ENCODE measurements around the gene ERI3. TPM values are rescaled to one million over a fixed set of nuclear protein-coding genes. Genes with fewer than 3 reads are reported as not detected.

The ERI3 gene
- polyA plus RNA-seq, 2 of the 4 experiments (the other 2 are of a cell fraction): 43.4 to 44.7 TPM

DNA sequence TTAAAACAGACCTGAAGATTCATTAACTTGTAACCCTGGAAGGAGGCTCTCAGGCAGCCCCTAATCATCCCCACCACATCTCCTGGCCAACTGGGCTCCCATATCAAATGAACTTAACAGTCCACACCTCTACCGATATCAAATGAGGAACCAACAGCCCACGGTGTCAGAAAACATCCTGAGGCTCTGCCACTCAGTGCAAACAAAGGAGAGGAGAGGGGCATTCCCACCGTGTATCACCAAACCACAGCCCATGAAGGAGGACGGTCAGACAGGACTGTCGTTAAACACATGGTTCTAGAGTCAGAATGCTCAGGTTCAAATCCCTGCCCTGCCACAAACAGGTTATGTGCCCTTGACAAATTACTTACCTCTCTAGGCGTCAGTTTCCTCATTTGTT lies 52.5 kb downstream of the ERI3 start:
- no peak for ATAC-seq
- Histone ChIP-seq H3K4me1 (no peaks in the 10 kb centered on the region), H3K4me2 (no peak overlapping the region), H3K9me3 (no peaks in the 10 kb centered on the region), H3K27ac (no peak overlapping the region), H3K4me3 (no peak overlapping the region)
- no peak for DNase-seq (ENCODE audit: low read depth in 1 of 2, low spot score in 1 of 2)
- WGBS (ENCODE audit: missing lambda C conversion rate): 90% methylated on average over 5 of the region's 6 CpGs
- POLR2A ChIA-PET: no interaction called here
- CTCF ChIA-PET: interaction anchor here (1.1 kb wide), 1 partner anchor 76 kb away, joined by 3 read pairs; no protein-coding TSS in a partner anchor
- no peak for TF ChIP-seq RARB (CRISPR knock-in tag; IDR thresholded peaks at IDR 0.05)
- TF ChIP-seq CBX2 (IDR thresholded peaks at IDR 0.05; ENCODE audit: borderline replicate concordance, low read depth): no peak
- TF ChIP-seq CHD2 (IDR thresholded peaks at IDR 0.05; ENCODE audit: low read length, partially characterized antibody): no peak
- no peak for FAIRE-seq

DNA sequence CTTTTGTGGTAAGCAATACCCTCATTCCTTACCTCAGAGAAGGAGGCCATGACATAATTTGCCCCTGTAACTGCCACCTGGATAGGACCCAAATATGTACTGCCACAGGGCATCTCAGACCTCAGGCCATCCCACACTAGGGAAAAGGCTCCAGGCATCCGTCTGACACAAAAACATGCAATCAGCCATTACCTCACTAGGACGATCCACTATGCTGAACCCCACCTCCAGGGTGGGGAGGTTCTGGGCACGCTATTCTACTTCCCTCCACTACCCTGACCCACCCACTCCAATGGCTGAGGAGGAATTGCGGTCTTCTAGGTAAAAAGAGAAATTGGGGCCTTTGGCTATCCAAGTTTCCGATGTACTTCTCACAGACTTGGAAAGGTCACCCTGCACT lies 53.6 kb downstream of the ERI3 start:
- DNase-seq (ENCODE audit: low read depth in 1 of 2, low spot score in 1 of 2): no peak
- H3K4me3 ChIP-seq: no peak overlapping the region
- 98% methylated on average over 4 of the region's 5 CpGs for WGBS (ENCODE audit: missing lambda C conversion rate)
- no peak for ATAC-seq
- ChIA-PET CTCF (interaction anchor here (0.6 to 1.7 kb wide), 3 partner anchors 10 to 83 kb away, joined by 3 to 4 read pairs (median 4); no protein-coding TSS in a partner anchor), POLR2A (no interaction called here)
- no peak overlapping the region for H3K27ac ChIP-seq
- no peaks in the 10 kb centered on the region for H3K9me3 ChIP-seq
- TF ChIP-seq RCOR1 (IDR thresholded peaks at IDR 0.05; ENCODE audit: low read depth, low read length): no peak
- no peak for TF ChIP-seq RARB (CRISPR knock-in tag; IDR thresholded peaks at IDR 0.05)
- TF ChIP-seq SMC3 (IDR thresholded peaks at IDR 0.05): no peak
- TF ChIP-seq CBX8 (IDR thresholded peaks at IDR 0.05): no peak
- no peak for TF ChIP-seq GATA3 (IDR thresholded peaks at IDR 0.05; ENCODE audit: borderline replicate concordance)
- TF ChIP-seq ZFP36 (IDR thresholded peaks at IDR 0.05; ENCODE audit: borderline replicate concordance, partially characterized antibody): no peak
- no peak for TF ChIP-seq PHF8 (IDR thresholded peaks at IDR 0.05; ENCODE audit: borderline replicate concordance, low read depth)
- TF ChIP-seq HOXB13 (CRISPR knock-in tag; IDR thresholded peaks at IDR 0.05; ENCODE audit: low read depth): no peak
- no peak for TF ChIP-seq CHD4 (IDR thresholded peaks at IDR 0.05; ENCODE audit: borderline replicate concordance)
- TF ChIP-seq, protein P1, sequence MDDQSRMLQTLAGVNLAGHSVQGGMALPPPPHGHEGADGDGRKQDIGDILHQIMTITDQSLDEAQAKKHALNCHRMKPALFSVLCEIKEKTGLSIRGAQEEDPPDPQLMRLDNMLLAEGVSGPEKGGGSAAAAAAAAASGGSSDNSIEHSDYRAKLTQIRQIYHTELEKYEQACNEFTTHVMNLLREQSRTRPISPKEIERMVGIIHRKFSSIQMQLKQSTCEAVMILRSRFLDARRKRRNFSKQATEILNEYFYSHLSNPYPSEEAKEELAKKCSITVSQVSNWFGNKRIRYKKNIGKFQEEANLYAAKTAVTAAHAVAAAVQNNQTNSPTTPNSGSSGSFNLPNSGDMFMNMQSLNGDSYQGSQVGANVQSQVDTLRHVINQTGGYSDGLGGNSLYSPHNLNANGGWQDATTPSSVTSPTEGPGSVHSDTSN (IDR thresholded peaks at IDR 0.05): no peak
- TF ChIP-seq ZNF302 (CRISPR knock-in tag; IDR thresholded peaks at IDR 0.05): no peak
- no peak for TF ChIP-seq KDM5A (IDR thresholded peaks at IDR 0.05)
- no peaks in the 10 kb centered on the region for H3K4me1 ChIP-seq
- H3K4me2 ChIP-seq: no peak overlapping the region
- FAIRE-seq: no peak

DNA sequence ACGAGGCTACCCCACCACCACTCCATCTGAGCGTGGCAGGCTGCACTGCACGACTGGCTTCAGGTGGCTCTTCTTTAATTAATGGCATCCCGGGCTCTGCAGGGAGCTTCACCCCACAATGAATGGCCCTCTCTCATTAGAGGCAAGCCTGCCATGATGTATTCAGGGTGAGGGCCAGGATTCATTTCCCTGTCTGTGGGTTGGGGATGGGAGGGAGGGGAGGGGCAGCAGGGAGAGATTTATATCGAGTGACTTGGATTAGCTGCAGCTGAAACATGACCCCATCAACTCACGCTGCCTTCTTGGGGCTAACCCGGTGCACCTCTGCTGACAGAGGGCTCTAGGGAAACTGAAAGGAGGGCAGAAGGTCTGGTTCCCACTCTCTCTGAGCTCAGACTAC lies 54.2 kb downstream of the ERI3 start:
- POLR2A ChIA-PET: no interaction called here

More for the DNA sequence above, 54.2 kb downstream of the ERI3 start:
- Histone ChIP-seq H3K9me3 (no peaks in the 10 kb centered on the region), H3K4me3 (no peak overlapping the region), H3K4me1 (no peaks in the 10 kb centered on the region), H3K27ac (no peak overlapping the region), H3K4me2 (no peak overlapping the region)
- WGBS (ENCODE audit: missing lambda C conversion rate): 77% methylated on average over 7 of the region's 7 CpGs
- CTCF ChIA-PET: interaction anchor here (0.6 to 1.7 kb wide), 2 partner anchors 83 to 364 kb away, joined by 3 to 4 read pairs; no protein-coding TSS in a partner anchor
- DNase-seq (ENCODE audit: low read depth in 1 of 2, low spot score in 1 of 2): no peak
- TF ChIP-seq, protein P2, sequence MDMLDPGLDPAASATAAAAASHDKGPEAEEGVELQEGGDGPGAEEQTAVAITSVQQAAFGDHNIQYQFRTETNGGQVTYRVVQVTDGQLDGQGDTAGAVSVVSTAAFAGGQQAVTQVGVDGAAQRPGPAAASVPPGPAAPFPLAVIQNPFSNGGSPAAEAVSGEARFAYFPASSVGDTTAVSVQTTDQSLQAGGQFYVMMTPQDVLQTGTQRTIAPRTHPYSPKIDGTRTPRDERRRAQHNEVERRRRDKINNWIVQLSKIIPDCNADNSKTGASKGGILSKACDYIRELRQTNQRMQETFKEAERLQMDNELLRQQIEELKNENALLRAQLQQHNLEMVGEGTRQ (IDR thresholded peaks at IDR 0.05): no peak
- TF ChIP-seq KDM1A (IDR thresholded peaks at IDR 0.05; ENCODE audit: low read depth) (no peak), MYC (IDR thresholded peaks at IDR 0.05; ENCODE audit: borderline replicate concordance, low read length) (no peak), TP53 (CRISPR knock-in tag; IDR thresholded peaks at IDR 0.05) (no peak), SREBF2 (IDR thresholded peaks at IDR 0.05) (no peak)
- TF ChIP-seq, protein P3, sequence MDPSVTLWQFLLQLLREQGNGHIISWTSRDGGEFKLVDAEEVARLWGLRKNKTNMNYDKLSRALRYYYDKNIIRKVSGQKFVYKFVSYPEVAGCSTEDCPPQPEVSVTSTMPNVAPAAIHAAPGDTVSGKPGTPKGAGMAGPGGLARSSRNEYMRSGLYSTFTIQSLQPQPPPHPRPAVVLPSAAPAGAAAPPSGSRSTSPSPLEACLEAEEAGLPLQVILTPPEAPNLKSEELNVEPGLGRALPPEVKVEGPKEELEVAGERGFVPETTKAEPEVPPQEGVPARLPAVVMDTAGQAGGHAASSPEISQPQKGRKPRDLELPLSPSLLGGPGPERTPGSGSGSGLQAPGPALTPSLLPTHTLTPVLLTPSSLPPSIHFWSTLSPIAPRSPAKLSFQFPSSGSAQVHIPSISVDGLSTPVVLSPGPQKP (IDR thresholded peaks at IDR 0.05; ENCODE audit: low read depth, low read length): no peak
- TF ChIP-seq, protein P4, sequence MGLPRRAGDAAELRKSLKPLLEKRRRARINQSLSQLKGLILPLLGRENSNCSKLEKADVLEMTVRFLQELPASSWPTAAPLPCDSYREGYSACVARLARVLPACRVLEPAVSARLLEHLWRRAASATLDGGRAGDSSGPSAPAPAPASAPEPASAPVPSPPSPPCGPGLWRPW (IDR thresholded peaks at IDR 0.05): no peak
- TF ChIP-seq, protein P5, sequence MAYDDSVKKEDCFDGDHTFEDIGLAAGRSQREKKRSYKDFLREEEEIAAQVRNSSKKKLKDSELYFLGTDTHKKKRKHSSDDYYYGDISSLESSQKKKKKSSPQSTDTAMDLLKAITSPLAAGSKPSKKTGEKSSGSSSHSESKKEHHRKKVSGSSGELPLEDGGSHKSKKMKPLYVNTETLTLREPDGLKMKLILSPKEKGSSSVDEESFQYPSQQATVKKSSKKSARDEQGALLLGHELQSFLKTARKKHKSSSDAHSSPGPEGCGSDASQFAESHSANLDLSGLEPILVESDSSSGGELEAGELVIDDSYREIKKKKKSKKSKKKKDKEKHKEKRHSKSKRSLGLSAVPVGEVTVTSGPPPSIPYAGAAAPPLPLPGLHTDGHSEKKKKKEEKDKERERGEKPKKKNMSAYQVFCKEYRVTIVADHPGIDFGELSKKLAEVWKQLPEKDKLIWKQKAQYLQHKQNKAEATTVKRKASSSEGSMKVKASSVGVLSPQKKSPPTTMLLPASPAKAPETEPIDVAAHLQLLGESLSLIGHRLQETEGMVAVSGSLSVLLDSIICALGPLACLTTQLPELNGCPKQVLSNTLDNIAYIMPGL (CRISPR knock-in tag; IDR thresholded peaks at IDR 0.05; ENCODE audit: borderline replicate concordance): no peak
- no peak for ATAC-seq
- FAIRE-seq: no peak
